HG03354 (cell line): ENCODE data around the gene GET4.

Experiments
- ATAC-seq: cut with Tn5 transposase; IDR thresholded peaks from one replicate; pipeline ENCODE4 v1.9.1; 2021; ENCODE audit warnings: mild to moderate bottlenecking; ENCODE audit not compliant: unreplicated experiment, poor library complexity, severe bottlenecking

The GET4 gene

GRCh38 chr7:884191-885003 lies 8.0 kb downstream of the GET4 start:
- no peak for ATAC-seq

GRCh38 chr7:885261-885892 lies 9.0 kb downstream of the GET4 start:
- no peak for ATAC-seq

GRCh38 chr7:885893-886625 lies 9.7 kb downstream of the GET4 start:
- ATAC-seq, result no peak

DNA sequence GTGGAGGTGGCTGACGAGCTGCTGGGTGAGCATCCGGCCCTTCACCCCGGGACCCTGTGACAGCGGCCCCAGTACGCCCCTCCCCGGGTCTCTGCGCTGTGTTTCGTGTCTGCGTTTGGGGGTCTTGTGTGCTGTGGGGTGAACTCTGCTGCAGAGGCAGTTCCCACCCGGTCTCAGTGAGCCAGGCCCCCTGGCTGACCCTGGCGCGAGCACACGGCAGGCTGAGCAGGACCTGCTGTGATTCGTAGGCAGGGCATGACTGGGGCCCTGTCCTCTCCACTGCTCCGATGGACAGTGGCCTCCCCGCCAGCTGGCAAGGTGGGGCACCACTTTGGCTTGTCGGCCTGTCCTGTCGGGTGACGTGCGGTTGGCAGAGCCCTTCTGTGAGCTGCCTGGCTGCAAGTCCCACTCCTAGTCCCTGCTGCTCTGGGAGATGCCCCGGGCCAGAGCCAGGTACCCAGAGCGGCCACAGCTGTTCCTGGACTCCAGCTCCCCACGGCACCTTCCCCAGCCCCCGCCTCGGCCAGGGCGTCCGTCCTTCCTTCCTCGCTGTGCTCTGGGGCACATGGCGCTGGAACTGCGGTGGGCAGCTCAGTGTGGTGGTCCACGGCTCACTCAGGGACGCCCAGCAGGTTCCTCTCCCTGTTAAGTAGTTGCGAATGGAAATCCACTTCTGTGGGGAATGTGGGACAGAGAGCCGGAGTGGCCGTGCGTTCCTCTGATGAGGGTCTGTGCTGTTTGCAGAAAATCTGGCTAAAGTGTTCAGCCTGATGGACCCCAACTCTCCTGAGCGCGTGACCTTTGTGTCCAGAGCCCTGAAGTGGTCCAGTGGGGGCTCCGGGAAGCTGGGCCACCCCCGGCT lies 10.5 kb downstream of the GET4 start:
- no peak for ATAC-seq

DNA sequence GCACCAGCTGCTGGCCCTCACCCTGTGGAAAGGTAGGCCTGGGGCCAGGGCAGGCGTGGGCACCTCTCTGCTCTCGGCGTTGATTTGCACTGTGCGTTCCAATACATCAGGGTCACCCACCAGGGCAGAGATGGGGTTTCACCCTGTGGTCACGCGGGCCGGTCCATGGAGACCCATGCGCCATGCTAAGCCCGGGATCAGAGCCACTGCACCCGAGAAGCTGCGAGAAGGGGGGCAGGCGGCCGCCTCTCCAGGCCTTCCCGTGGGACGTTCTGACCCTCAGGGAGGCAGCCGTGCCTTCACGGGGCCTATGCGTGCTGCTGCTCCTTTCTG lies 11.1 kb downstream of the GET4 start:
- ATAC-seq, result no peak

DNA sequence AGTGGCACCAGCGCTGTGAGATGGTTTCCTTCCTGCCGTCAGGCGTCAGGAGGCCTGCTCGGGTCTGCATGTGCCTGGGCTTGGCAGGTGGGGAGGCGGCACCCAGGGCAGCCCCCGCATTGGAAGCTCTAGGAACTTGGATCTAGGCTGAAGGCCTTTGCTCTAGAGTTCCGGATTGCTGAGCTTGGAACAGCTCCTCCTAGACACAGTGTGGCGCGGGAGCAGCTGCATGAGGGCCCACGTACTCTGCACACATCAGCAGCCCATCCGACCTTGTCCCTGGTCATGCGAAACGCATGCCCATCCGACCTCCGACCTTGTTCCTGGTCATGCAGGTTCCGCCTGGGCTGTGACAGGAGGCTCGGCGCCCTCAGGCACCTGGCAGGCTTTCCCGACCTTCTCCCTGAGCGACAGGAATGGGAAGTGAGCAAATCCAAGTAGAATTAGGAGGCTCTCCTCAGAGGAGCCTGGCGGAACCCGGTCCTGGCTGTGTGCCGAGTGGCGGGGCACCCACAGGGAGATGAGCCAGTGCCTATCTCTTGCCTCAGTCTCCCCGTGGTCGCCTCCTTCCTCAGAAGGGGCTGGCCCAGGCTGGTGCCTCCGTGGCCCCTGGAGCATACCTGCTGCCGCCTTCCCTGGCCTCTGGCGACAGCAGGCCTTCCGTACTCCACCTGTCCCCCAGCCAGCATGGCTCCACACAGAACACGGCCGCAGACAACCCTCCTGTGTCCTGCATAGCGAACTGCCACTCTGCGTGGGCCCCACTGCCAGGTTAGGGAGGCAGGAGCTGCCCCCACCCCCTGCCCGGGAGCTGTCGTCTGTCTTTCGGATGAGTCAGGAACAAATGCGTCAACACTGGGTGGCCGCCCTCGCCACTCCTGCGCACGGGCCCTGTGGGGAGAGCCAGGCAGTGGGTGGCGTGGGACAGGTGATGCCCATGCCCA lies 12.0 kb downstream of the GET4 start:
- ATAC-seq, result no peak

DNA sequence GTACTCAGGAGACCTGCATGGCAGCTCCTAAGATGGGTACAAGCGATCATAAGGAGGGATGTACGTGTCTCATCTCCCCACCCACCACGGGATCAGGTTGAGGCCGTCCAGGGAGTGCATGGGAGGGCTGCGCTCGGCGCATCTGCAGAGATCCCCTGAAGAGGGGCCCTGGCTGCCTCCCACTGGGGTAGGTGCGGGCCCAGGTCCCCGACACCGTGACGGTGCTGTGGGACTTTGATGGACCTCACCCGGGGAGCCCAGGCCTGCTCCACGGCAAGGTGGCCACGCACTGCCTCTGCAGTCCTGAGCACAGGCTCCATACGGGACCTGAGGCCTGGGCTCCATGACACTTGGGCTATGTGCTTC lies 12.7 kb downstream of the GET4 start:
- ATAC-seq, result no peak

- no peak for ATAC-seq
Measured at GRCh38 chr7:889391-889790, 13.0 kb downstream of the GET4 start.

GRCh38 chr7:890868-891267 lies 14.5 kb downstream of the GET4 start:
- no peak for ATAC-seq

DNA sequence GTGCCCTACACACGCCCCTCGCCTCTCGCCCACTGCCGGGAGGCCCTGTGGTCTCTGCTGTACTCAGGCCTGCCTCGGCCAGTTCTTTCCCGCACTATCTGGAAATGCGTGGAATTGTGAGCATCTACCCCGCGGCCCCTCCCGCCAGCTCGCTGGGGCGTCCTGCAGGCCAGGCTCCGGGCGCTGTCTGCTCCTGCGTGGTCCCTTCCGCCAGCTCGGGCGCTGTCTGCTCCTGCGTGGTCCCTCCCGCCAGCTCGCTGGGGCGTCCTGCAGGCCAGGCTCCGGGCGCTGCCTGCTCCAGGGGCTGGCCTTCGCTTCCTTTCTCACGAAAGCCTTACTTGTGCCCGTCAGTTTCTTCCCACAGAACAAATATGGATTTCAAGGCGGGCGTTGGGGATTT lies 14.9 kb downstream of the GET4 start:
- no peak for ATAC-seq

GRCh38 chr7:891805-892204 lies 15.5 kb downstream of the GET4 start:
- ATAC-seq, result no peak

- ATAC-seq, result no peak
Measured at GRCh38 chr7:892648-893593, 16.6 kb downstream of the GET4 start.

GRCh38 chr7:893686-894085 lies 17.3 kb downstream of the GET4 start:
- no peak for ATAC-seq

GRCh38 chr7:894164-894867 lies 18.0 kb downstream of the GET4 start:
- ATAC-seq, result no peak

- ATAC-seq, result no peak
Measured at GRCh38 chr7:894927-895450, 18.6 kb downstream of the GET4 start.

DNA sequence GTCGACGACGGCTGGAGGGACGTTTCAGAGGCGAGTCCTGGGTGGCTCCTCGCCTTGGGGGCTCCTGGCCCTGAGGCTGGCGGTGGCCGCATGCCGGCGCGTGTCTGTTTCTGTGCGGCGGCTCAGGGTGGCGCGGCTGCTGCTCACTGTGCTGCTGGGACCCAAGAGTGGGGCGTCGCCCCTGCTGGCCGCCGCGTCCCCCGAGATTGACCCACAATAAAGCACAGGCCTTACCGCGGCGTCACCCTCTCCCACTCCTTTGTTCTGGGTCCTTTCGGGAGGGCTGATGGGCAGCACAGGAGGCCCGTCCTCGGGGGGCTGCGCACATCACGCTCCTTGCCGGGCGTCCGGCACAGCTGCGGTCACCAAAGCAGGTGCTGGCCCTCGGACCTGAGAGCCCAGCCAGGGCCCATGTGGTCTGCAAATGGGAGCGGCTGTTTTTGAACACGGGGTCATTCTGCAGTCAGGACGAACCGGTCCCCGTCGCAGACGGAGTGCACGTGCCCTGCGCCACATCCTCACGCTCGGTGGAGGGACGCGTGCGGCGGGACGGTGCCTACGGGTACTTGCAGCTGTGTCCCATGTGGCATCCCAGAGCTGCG lies 19.2 kb downstream of the GET4 start:
- ATAC-seq, result no peak
